K562 (cell line): ENCODE results near the gene AKAP3. TPM values are rescaled to one million over a fixed set of nuclear protein-coding genes. Genes with fewer than 3 reads are reported as not detected.

ENCODE experiments used
- ATAC-seq: fragments of 200-7000 bp; cut with Tn5 transposase; 3 replicates; pipeline ENCODE4 v1.9.1; 2020; ENCODE audit warnings: moderate library complexity
- BruUV-seq: library from RNA; stranded (reverse); fragments of 400-500 nt; replicated peaks from 2 replicates; lab custom pipeline; 2021; lab: Mats Ljungman, UMichigan
- CTCF ChIA-PET: fragments of 300-600 bp; formaldehyde crosslinking; extraction: SDS; loops from one replicate; lab custom pipeline; 2021; ENCODE audit warnings: low intra/inter-chr PET ratio; lab: Yijun Ruan, JAX
- POLR2A ChIA-PET: fragments of 300-600, 350-650 bp; sonication (Branson Sonifier 250); formaldehyde crosslinking; extraction: SDS; loops from one replicate; lab custom pipeline; 2021; ENCODE audit warnings: antibody characterized with exemption, inconsistent platforms; lab: Yijun Ruan, JAX
- DNase-seq, 4 experiments: peaks; one replicate each; pipeline versions ENCODE4 v3.0.0 to v3.0.0-alpha.2; 2011 to 2018; ENCODE audit warnings: low spot score in 3 of 4, mixed read lengths in 3 of 4; ENCODE audit errors: extremely low read depth in 1 of 4
- FAIRE-seq: peaks from 2 replicates; lab custom pipeline; 2011; peaks lifted over from hg19 to GRCh38; lab: Jason Lieb, UNC
- H2AFZ ChIP-seq: 2 replicates; pipeline ENCODE4 v1.6.0; 2011; ENCODE audit warnings: low read depth, low read length, control low read depth, inconsistent platforms
- H3K27ac ChIP-seq: fragments of 200-600 bp; 3 replicates; pipeline ENCODE4 v1.8.0; 2011; ENCODE audit warnings: low read depth, mild to moderate bottlenecking, control low read depth, inconsistent platforms, low read length, moderate library complexity, mixed read lengths; ENCODE audit errors: extremely low read depth
- H3K27me3 ChIP-seq, 2 experiments: fragments of 300-600 bp in 1 of 2; 2 replicates in 1 of 2; 3 replicates in 1 of 2; pipeline versions ENCODE4 v1.6.0 to v1.8.0; 2011; ENCODE audit warnings: inconsistent platforms in 2 of 2, low read length in 2 of 2, mild to moderate bottlenecking in 1 of 2, mixed read lengths in 1 of 2, moderate library complexity in 1 of 2; ENCODE audit not compliant: control insufficient read depth in 2 of 2, insufficient read depth in 2 of 2
- H3K36me3 ChIP-seq: fragments of 300-600 bp; 3 replicates; pipeline ENCODE4 v1.8.0; 2011; ENCODE audit warnings: mild to moderate bottlenecking, low read length, inconsistent platforms; ENCODE audit not compliant: control insufficient read depth, insufficient read depth
- H3K4me1 ChIP-seq, 2 experiments: fragments of 200-600 bp in 1 of 2; replicated peaks in 1 of 2; 2 replicates in 1 of 2; 3 replicates in 1 of 2; pipeline versions ENCODE4 v1.5.1 to v1.8.0; 2011; ENCODE audit warnings: inconsistent platforms in 2 of 2, low read length in 2 of 2, mild to moderate bottlenecking in 1 of 2, mixed read lengths in 1 of 2, moderate library complexity in 1 of 2; ENCODE audit not compliant: control insufficient read depth in 2 of 2, insufficient read depth in 2 of 2
- H3K4me2 ChIP-seq: 2 replicates; pipeline ENCODE4 v1.6.1; 2011; ENCODE audit warnings: low read length, control low read depth, inconsistent platforms, mixed read lengths; ENCODE audit not compliant: insufficient read depth
- H3K4me3 ChIP-seq: fragments of 200-600 bp; sonication (generic), shearing (Covaris generic); 2 replicates; pipeline ENCODE4 v1.5.1; 2016; ENCODE audit warnings: control low read depth, inconsistent platforms
- H3K79me2 ChIP-seq: fragments of 200-600 bp; 3 replicates; pipeline ENCODE4 v1.8.0; 2011; ENCODE audit warnings: low read length, inconsistent platforms; ENCODE audit not compliant: control insufficient read depth, insufficient read depth
- H3K9ac ChIP-seq, 2 experiments: 2 replicates each; pipeline versions ENCODE4 v1.6.0 to v1.6.1; 2011; ENCODE audit warnings: low read depth in 2 of 2, low read length in 2 of 2, control low read depth in 1 of 2, inconsistent platforms in 1 of 2, mild to moderate bottlenecking in 1 of 2, mixed read lengths in 1 of 2; ENCODE audit not compliant: insufficient read depth in 1 of 2
- H3K9me1 ChIP-seq: one replicate; pipeline ENCODE4 v1.6.0; 2011; ENCODE audit warnings: inconsistent platforms, mild to moderate bottlenecking, low read length, moderate library complexity; ENCODE audit not compliant: control insufficient read depth, insufficient read depth
- H3K9me3 ChIP-seq: replicated peaks from 2 replicates; pipeline ENCODE4 v1.5.1; 2011; ENCODE audit warnings: low read depth, low read length, inconsistent platforms; ENCODE audit not compliant: control insufficient read depth, insufficient read depth
- H4K20me1 ChIP-seq: replicated peaks from 2 replicates; pipeline ENCODE4 v1.6.1; 2011; ENCODE audit warnings: low read length, inconsistent platforms, mixed read lengths; ENCODE audit not compliant: control insufficient read depth, insufficient read depth
- ETV5 ChIP-seq: sonication (generic); formaldehyde crosslinking; IDR thresholded peaks from 2 replicates; pipeline ENCODE4 v1.4.0; 2020; ENCODE audit warnings: low read depth, mild to moderate bottlenecking, missing genetic modification reagents
- FOSL1 ChIP-seq: fragments of 200-800 bp; sonication (Bioruptor generic); conservative IDR thresholded peaks from 2 replicates; pipeline ENCODE4 v1.6.1; 2016; ENCODE audit warnings: missing genetic modification characterization, missing compliant biosample characterization
- GABPB2 ChIP-seq: fragments of 250-450 bp; sonication (Bioruptor Pico); conservative IDR thresholded peaks from 2 replicates; pipeline ENCODE4 v1.5.1; 2021; ENCODE audit warnings: mild to moderate bottlenecking
- GTF2E2 ChIP-seq: fragments of 200-800 bp; sonication (Bioruptor generic); IDR thresholded peaks from 2 replicates; pipeline ENCODE4 v1.6.1; 2016; ENCODE audit warnings: missing genetic modification characterization, missing compliant biosample characterization
- SMAD2 ChIP-seq: fragments of 150-350 bp; IDR thresholded peaks from 2 replicates; pipeline ENCODE4 v1.6.1; 2014; ENCODE audit warnings: low read depth, mild to moderate bottlenecking, low read length
- TCF3 ChIP-seq: sonication (generic); formaldehyde crosslinking; IDR thresholded peaks from 2 replicates; pipeline ENCODE4 v1.4.0; 2020; ENCODE audit warnings: mild to moderate bottlenecking, missing genetic modification reagents
- TCF7L2 ChIP-seq: fragments of 150-350 bp; IDR thresholded peaks from 2 replicates; pipeline ENCODE4 v1.6.1; 2016; ENCODE audit warnings: low read depth, mild to moderate bottlenecking, low read length, moderate library complexity
- ZEB2 ChIP-seq: fragments of 450-650 bp; IDR thresholded peaks from 2 replicates; pipeline ENCODE4 v1.6.1; 2016
- ZNF280A ChIP-seq: fragments of 450-650 bp; IDR thresholded peaks from 2 replicates; pipeline ENCODE4 v1.6.1; 2018; ENCODE audit warnings: mild to moderate bottlenecking, low read depth; ENCODE audit not compliant: partially characterized antibody
- ZNF764 ChIP-seq: fragments of 250-450 bp; sonication (Bioruptor Pico); IDR thresholded peaks from 2 replicates; pipeline ENCODE4 v1.4.0; 2020; ENCODE audit warnings: low read depth, mild to moderate bottlenecking, moderate library complexity
- WGBS: fragments of 100-300 bp; shearing (Covaris generic); methylation state at CpG from one replicate; pipeline ENCODE4 v1.1.6; 2016; ENCODE audit warnings: low coverage, mixed read lengths; ENCODE audit not compliant: insufficient coverage; ENCODE audit errors: missing lambda C conversion rate; 5-methylcytosine and 5-hydroxymethylcytosine counted together
- in situ Hi-C: fragments of 300-500 bp; cut with MboI; formaldehyde crosslinking; loops from 4 replicates; pipeline ENCODE4 v1.15.0; 2018; ENCODE audit warnings: inconsistent platforms, mixed read lengths
- intact Hi-C: fragments of 100-400 bp; cut with micrococcal nuclease; formaldehyde crosslinking; loops from 2 replicates; pipeline ENCODE4 v1.14.2; 2022
- polyA plus RNA-seq, 8 experiments: library from polyadenylated mRNA; depleted of rRNA in 4 of 8; stranded (reverse) in 5 of 8; unstranded in 3 of 8; fragments of >200 nt; fragmentation: Nextera tagmentation in 2 of 8; fragmentation: Illumina TruSeq in 1 of 8; extraction: Ambion mirVana in 2 of 8; extraction: Trizol in 1 of 8; gene quantifications; 2 replicates each; pipeline versions ENCODE4 v1.2.1 to v1.2.3, GENCODE V29; 2011 to 2014; ENCODE audit warnings: inconsistent platforms in 1 of 8, missing spikeins in 1 of 8
- total RNA-seq, 7 experiments: library from RNA; depleted of rRNA in 6 of 7; stranded (reverse); fragments of >200 nt in 6 of 7; fragmentation: Illumina TruSeq in 2 of 7; extraction: Trizol in 2 of 7; gene quantifications; 2 replicates each; pipeline versions ENCODE4 v1.2.1 to v1.2.3, GENCODE V29; 2011 to 2021; ENCODE audit warnings: low replicate concordance in 1 of 7

AKAP3 gene
- total and polyA plus RNA-seq, 9 of the 15 experiments (the other 6 are each of a cell fraction or from before 2014, with no cell fraction given) = 0.17 to 2.8 (median 0.43) TPM

GRCh38 chr12:4621511-4621910, 27.3 kb downstream of the AKAP3 start:
- Histone ChIP-seq H3K9me3 (no peaks in the 10 kb centered on the region), H3K27me3 (peaks cover 0 to 2% of the 10 kb centered on the region in 2 experiments; a peak in 3 of 5 replicates), H4K20me1 (no peaks in the 10 kb centered on the region), H3K9me1 (no peaks in the 10 kb centered on the region), H3K4me1 (no peaks in the 10 kb centered on the region), H3K27ac (no peak overlapping the region), H2AFZ (no peak overlapping the region), H3K79me2 (no peaks in the 10 kb centered on the region), H3K4me3 (no peak overlapping the region), H3K4me2 (no peak overlapping the region), H3K36me3 (no peaks in the 10 kb centered on the region), H3K9ac (no peak overlapping the region)
- no peak for ATAC-seq
- POLR2A ChIA-PET = no interaction called here
- no peak for DNase-seq
- CTCF ChIA-PET = no interaction called here
- WGBS = 0% methylated on average over 3 of the region's 3 CpGs
- no TSS peak for BruUV-seq
- in situ Hi-C loops = no loop called here
- TF ChIP-seq FOSL1 (no peak), TCF7L2 (no peak), TCF3 (CRISPR knock-in tag) (no peak)
- intact Hi-C loops = no loop called here
- no peak for FAIRE-seq

GRCh38 chr12:4615667-4616066, 33.2 kb downstream of the AKAP3 start:
- Histone ChIP-seq H3K9me1 (no peaks in the 10 kb centered on the region), H2AFZ (no peak overlapping the region), H3K27me3 (no peaks in the 10 kb centered on the region), H3K9me3 (no peaks in the 10 kb centered on the region), H3K4me3 (no peak overlapping the region), H4K20me1 (no peaks in the 10 kb centered on the region), H3K9ac (no peak overlapping the region), H3K36me3 (peaks cover 4% of the 10 kb centered on the region; the same call in 1 of the 3 replicates), H3K79me2 (no peaks in the 10 kb centered on the region), H3K4me2 (no peak overlapping the region), H3K27ac (no peak overlapping the region), H3K4me1 (no peaks in the 10 kb centered on the region)
- TF ChIP-seq FOSL1 (no peak), ZEB2 (no peak), GTF2E2 (tag) (no peak), ZNF764 (CRISPR knock-in tag) (no peak), ETV5 (CRISPR knock-in tag) (no peak), GABPB2 (CRISPR knock-in tag) (no peak), SMAD2 (no peak), ZNF280A (no peak)
- POLR2A ChIA-PET = no interaction called here
- DNase-seq = no peak
- FAIRE-seq = no peak
- intact Hi-C loops = no loop called here
- 86% methylated on average over 2 of the region's 9 CpGs for WGBS
- in situ Hi-C loops = no loop called here
- no TSS peak for BruUV-seq
- no peak for ATAC-seq
- CTCF ChIA-PET = no interaction called here
